HG03108 (cell line): Measurements from ENCODE around the gene CACNA1I.

Experiments used
- ATAC-seq: cut with Tn5 transposase; IDR thresholded peaks from one replicate; pipeline ENCODE4 v1.9.1; 2021; ENCODE audit warnings: moderate library complexity; ENCODE audit not compliant: unreplicated experiment

Gene CACNA1I

GRCh38 chr22:39714321-39714720 is 143.8 kb downstream of the CACNA1I start:
- no peak for ATAC-seq

GRCh38 chr22:39715778-39716495 is 145.4 kb downstream of the CACNA1I start:
- no peak for ATAC-seq

GRCh38 chr22:39716534-39716933 is 146.0 kb downstream of the CACNA1I start:
- ATAC-seq = no peak

GRCh38 chr22:39717099-39717498 is 146.5 kb downstream of the CACNA1I start:
- ATAC-seq = no peak

GRCh38 chr22:39718206-39718605 is 147.7 kb downstream of the CACNA1I start:
- ATAC-seq = no peak

GRCh38 chr22:39718921-39719475 is 148.4 kb downstream of the CACNA1I start:
- ATAC-seq = no peak

- ATAC-seq = no peak
Observed at GRCh38 chr22:39719559-39720450, 149.3 kb downstream of the CACNA1I start.

- no peak for ATAC-seq
Observed at GRCh38 chr22:39721206-39722031, 150.9 kb downstream of the CACNA1I start.

- no peak for ATAC-seq
Observed at GRCh38 chr22:39722032-39722325, 151.4 kb downstream of the CACNA1I start.

- ATAC-seq = no peak
Observed at GRCh38 chr22:39722501-39722900, 151.9 kb downstream of the CACNA1I start.

GRCh38 chr22:39723463-39723862 is 152.9 kb downstream of the CACNA1I start:
- no peak for ATAC-seq

- ATAC-seq = no peak
Observed at GRCh38 chr22:39723899-39724351, 153.4 kb downstream of the CACNA1I start.

GRCh38 chr22:39724390-39724789 is 153.8 kb downstream of the CACNA1I start:
- ATAC-seq = no peak

- ATAC-seq = no peak
Observed at GRCh38 chr22:39724857-39725256, 154.3 kb downstream of the CACNA1I start.

- ATAC-seq = no peak
Observed at GRCh38 chr22:39725351-39726035, 154.9 kb downstream of the CACNA1I start.

- ATAC-seq = no peak
Observed at GRCh38 chr22:39727541-39727940, 157.0 kb downstream of the CACNA1I start.

- no peak for ATAC-seq
Observed at GRCh38 chr22:39728236-39728860, 157.8 kb downstream of the CACNA1I start.

- no peak for ATAC-seq
Observed at GRCh38 chr22:39729141-39729934, 158.8 kb downstream of the CACNA1I start.

GRCh38 chr22:39731481-39731880 is 160.9 kb downstream of the CACNA1I start:
- no peak for ATAC-seq
